ENCODE data around the gene PRSS56.
"Not testable (repeated sequence)": the region's sequence is repeated elsewhere in the genome, so short reads cannot be mapped to it uniquely, and the experiment has no call there.

PRSS56 gene

DNA sequence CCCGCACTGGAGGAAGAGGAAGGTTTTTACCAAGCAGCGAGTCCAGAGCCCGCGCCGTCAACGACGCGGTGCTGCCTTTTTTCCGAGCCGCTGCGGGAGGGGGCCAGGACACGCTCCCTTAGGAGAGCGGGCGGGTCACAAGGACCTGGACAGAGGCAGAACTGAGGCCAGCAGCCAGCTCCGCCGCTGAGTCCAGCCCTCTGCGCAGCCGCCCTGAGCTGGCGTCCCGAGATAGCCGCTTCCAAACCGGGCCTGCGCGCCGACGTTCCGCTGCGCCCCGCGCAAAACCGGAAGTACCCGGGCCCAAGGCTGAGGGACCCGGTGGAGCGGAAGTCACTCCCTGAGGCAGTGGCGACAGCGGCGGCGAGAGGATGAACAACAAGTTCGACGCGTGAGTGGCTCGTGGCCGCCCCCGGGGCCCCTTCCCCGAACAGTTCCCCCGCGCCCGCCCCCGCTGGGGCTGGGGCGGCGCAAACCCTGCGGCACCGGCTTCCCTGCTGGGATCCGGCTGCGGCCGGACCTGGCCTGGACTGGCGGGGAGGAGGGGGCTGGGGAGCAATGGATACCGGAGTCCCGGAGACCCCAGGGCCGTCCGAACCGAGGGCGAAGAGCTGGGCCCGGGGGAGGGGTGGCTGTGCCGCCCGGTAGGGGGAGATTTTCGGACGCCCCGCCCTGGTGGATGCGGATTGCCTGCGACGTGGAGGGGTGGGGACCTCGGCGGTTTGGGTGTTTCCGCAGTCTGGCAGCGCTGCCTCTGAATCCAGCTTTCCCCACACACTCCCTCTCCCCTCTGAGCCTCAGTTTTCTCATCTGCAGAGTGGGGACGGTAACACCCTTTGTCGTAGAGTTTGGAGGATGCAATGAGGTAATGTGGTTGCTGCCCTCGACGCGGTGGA is 30.4 kb downstream of the PRSS56 start, which contains the start of the genes EIF4E2 and TIGD1:
TSS of gene EIF4E2 (plus strand) at position 336 of the 896 bp plus-strand sequence. CDS start at position 372, 36 bp downstream.
TSS of gene TIGD1 (minus strand) at position 204 of the 896 bp plus-strand sequence. CDS start 675 bp downstream, outside the sequence.
- Histone ChIP-seq H3K4me1 (ENCODE audit: insufficient read depth, low read length) (peaks cover 18% of the 10 kb centered on the region), H3K27me3 (ENCODE audit: control insufficient read depth in 1 of 2, insufficient read depth in 2 of 2, low read length in 2 of 2) (no peaks in the 10 kb centered on the region), H3K36me3 (ENCODE audit: insufficient read depth, low read length) (no peaks in the 10 kb centered on the region), H3K27ac (ENCODE audit: low read depth, low read length) (peak within 1 kb of the TSS; percentile 84), H3K9ac (ENCODE audit: low read length) (peak within 1 kb of the TSS; percentile 70), H3K9me3 (ENCODE audit: low read length) (no peaks in the 10 kb centered on the region), H3K4me3 (ENCODE audit: low read depth in 1 of 2, low read length in 2 of 2) (peak within 1 kb of the TSS; percentile 72 to 94)

DNA sequence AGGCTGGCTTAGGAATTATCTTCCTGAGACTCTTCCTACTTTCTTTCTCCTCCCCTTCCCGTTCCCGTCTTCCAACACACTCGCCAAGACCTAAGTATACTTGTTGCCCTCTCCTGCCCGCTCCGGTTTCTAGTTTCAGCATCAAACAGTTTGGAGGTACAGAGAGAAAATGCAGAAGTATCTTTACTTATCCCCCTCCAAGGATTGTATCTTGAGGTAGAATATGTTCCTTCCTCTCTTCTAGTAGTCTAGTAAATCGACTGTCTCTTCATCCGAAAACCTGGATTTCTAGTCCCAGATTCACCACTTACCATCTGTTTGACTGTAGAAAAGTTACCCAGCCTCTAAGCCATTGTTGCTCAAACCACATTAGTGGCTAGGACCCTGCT is 31.1 kb downstream of the PRSS56 start:
- peak overlapping the region; percentile 70 for H3K9ac ChIP-seq (ENCODE audit: low read length)
- H3K4me1 ChIP-seq (ENCODE audit: insufficient read depth, low read length) = peaks cover 18% of the 10 kb centered on the region
- H3K27ac ChIP-seq (ENCODE audit: low read depth, low read length) = peak overlapping the region; percentile 84

DNA sequence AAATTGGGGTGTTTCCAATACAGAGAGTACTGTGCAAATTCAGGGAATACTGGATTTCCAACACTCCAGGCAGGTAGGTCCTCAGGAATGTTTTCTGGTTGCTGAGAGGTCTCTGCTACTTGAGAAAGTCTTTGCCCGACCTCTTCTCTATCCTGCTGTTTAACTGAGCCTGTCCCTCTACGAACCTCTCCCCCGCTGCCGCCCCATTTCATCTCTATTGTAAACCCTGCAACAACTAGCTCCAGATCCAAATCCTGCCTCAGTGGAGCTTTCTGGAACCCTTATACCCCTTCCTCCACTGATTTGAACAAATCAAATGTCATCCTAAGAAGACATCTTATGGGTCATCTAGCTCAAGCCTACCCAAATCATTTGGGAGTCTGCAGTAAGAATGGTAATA is 31.6 kb downstream of the PRSS56 start:
- H3K9ac ChIP-seq (ENCODE audit: low read length) = peak overlapping the region; percentile 70
- H3K9me3 ChIP-seq (ENCODE audit: low read length) = no peaks in the 10 kb centered on the region
- no peak overlapping the region for H3K27ac ChIP-seq (ENCODE audit: low read depth, low read length)
- H3K36me3 ChIP-seq (ENCODE audit: insufficient read depth, low read length) = peaks cover 4% of the 10 kb centered on the region
- H3K27me3 ChIP-seq (ENCODE audit: control insufficient read depth in 1 of 2, insufficient read depth in 2 of 2, low read length in 2 of 2) = no peaks in the 10 kb centered on the region
- peak overlapping the region; percentile 72 to 94 for H3K4me3 ChIP-seq (ENCODE audit: low read depth in 1 of 2, low read length in 2 of 2)
- peaks cover 18% of the 10 kb centered on the region for H3K4me1 ChIP-seq (ENCODE audit: insufficient read depth, low read length)

More for the DNA sequence above, 31.1 kb downstream of the PRSS56 start:
- H3K9me3 ChIP-seq (ENCODE audit: low read length) = no peaks in the 10 kb centered on the region
- peak overlapping the region; percentile 72 to 94 for H3K4me3 ChIP-seq (ENCODE audit: low read depth in 1 of 2, low read length in 2 of 2)
- no peaks in the 10 kb centered on the region for H3K36me3 ChIP-seq (ENCODE audit: insufficient read depth, low read length)
- H3K27me3 ChIP-seq (ENCODE audit: control insufficient read depth in 1 of 2, insufficient read depth in 2 of 2, low read length in 2 of 2) = no peaks in the 10 kb centered on the region

DNA sequence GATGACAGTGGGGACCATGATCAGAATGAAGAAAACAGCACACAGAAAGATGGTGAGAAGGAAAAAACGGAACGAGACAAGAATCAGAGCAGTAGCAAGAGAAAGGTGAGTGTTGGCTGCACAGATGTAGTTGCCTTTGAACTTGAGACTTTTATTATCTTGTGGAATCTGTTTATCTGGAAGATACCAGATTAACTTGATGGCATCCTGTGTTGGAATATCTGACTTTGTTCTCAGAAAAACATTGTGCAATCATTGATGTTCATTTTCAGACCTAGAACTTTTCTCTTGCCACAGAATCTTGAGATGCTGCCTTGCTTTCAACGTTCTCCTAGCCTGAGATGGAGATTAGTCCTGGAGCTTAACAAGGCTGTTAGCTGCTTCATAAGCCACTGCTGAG is 36.2 kb downstream of the PRSS56 start:
- H3K9ac ChIP-seq (ENCODE audit: low read length) = no peak overlapping the region
- peaks cover 35% of the 10 kb centered on the region for H3K36me3 ChIP-seq (ENCODE audit: insufficient read depth, low read length)
- no peak overlapping the region for H3K4me3 ChIP-seq (ENCODE audit: low read depth in 1 of 2, low read length in 2 of 2)
- H3K9me3 ChIP-seq (ENCODE audit: low read length) = no peaks in the 10 kb centered on the region
- H3K27ac ChIP-seq (ENCODE audit: low read depth, low read length) = no peak overlapping the region
- peaks cover 14% of the 10 kb centered on the region for H3K4me1 ChIP-seq (ENCODE audit: insufficient read depth, low read length)
- no peaks in the 10 kb centered on the region for H3K27me3 ChIP-seq (ENCODE audit: control insufficient read depth in 1 of 2, insufficient read depth in 2 of 2, low read length in 2 of 2)

DNA sequence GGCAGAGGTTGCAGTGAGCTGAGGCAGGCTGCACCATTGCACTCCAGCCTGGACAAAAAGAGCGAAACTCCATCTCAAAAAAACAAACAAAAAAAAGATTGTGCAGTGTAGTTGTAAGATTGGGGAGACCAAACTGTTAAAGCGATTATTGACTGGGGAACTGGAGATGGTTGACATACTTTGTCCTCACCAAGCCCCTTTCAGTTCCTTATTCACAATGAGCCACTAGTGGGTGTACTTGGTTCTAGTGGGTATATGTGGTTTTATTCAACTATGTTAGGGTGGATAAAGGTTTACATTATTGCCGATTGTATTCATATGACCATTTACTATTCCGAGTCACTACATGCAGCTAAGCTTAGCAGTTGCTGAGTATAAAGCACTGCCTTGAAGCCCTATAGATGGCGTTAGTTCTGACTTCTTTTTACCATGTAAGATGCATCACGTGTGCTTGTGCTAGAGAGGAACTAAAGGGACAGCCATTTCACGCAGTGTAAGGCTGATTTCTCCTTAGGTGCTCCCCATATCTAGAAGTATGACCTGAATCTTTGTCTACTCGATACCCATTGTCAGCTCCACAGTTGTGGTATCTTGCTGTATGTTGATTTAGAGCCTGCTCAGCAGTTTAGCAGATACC is 42.4 kb downstream of the PRSS56 start:
- Histone ChIP-seq H3K27me3 (ENCODE audit: control insufficient read depth in 1 of 2, insufficient read depth in 2 of 2, low read length in 2 of 2) (no peaks in the 10 kb centered on the region), H3K4me1 (ENCODE audit: insufficient read depth, low read length) (no peaks in the 10 kb centered on the region), H3K9ac (ENCODE audit: low read length) (no peak overlapping the region), H3K9me3 (ENCODE audit: low read length) (no peaks in the 10 kb centered on the region), H3K36me3 (ENCODE audit: insufficient read depth, low read length) (peaks cover 57% of the 10 kb centered on the region), H3K27ac (ENCODE audit: low read depth, low read length) (no peak overlapping the region), H3K4me3 (ENCODE audit: low read depth in 1 of 2, low read length in 2 of 2) (no peak overlapping the region)

DNA sequence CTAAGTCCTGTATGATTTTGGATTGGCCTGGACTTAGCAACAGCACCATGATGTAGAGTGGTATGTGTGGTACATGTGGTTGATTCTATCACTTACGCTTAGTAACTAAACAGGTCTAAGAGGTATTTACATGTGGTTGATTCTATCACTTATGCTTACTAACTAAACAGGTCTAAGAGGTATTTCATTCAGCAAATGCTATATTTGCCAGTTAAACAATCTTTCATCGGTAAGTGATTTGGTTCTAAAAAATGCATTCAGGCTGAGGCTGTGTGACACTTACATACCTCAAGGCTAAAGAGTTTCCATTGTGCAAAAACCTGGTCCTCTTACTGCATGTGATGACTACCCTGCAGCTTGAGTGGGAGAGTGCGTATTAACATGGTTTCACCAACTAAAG is 43.4 kb downstream of the PRSS56 start:
- Histone ChIP-seq H3K27me3 (ENCODE audit: control insufficient read depth in 1 of 2, insufficient read depth in 2 of 2, low read length in 2 of 2) (no peaks in the 10 kb centered on the region), H3K4me3 (ENCODE audit: low read depth in 1 of 2, low read length in 2 of 2) (no peak overlapping the region), H3K9me3 (ENCODE audit: low read length) (no peaks in the 10 kb centered on the region), H3K27ac (ENCODE audit: low read depth, low read length) (no peak overlapping the region), H3K4me1 (ENCODE audit: insufficient read depth, low read length) (no peaks in the 10 kb centered on the region), H3K36me3 (ENCODE audit: insufficient read depth, low read length) (peaks cover 60% of the 10 kb centered on the region), H3K9ac (ENCODE audit: low read length) (no peak overlapping the region)

DNA sequence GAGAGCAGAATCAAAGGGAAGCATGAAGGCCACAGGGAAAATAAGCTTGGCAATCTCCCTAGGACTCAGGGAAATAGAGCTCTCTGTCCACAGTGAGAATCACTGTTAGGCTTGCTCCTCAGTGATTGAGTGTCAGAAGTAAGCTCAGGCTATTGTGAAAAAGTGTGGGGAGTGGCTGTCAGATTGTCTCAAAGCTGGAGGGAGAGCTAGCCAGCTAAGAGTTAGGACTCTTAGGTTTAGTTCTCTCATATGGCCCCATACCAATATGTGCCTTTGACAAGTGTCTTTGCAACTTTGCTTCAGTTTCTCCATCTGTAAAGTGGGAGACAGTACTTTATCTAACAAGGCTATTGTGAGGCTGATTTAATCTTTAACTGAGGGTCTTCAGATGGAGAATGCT is 47.5 kb downstream of the PRSS56 start:
- H3K4me3 ChIP-seq (ENCODE audit: low read depth in 1 of 2, low read length in 2 of 2) = no peak overlapping the region
- H3K9me3 ChIP-seq (ENCODE audit: low read length) = no peaks in the 10 kb centered on the region
- H3K9ac ChIP-seq (ENCODE audit: low read length) = no peak overlapping the region
- H3K27me3 ChIP-seq (ENCODE audit: control insufficient read depth in 1 of 2, insufficient read depth in 2 of 2, low read length in 2 of 2) = no peaks in the 10 kb centered on the region
- H3K27ac ChIP-seq (ENCODE audit: low read depth, low read length) = no peak overlapping the region
- H3K36me3 ChIP-seq (ENCODE audit: insufficient read depth, low read length) = peaks cover 71% of the 10 kb centered on the region
- H3K4me1 ChIP-seq (ENCODE audit: insufficient read depth, low read length) = no peaks in the 10 kb centered on the region

DNA sequence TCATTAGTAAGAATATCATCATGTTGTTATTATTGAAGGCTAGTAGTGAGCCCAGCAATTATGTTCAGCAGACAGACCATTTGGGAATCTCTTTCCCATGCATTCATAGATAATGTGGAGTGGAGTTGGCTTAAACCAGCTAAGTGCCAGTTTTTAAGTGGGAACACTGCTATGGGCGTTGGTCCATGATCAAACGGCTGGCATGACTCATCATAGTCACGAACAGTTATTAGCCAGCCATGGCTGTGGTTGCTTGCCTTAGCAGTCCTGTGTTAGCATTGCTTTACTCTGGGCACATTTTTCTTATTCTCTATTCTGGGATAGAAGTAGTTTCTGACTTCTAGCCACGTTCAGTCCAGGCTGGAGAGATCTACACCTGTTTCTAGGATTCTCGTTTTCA is 48.0 kb downstream of the PRSS56 start:
- Histone ChIP-seq H3K9ac (ENCODE audit: low read length) (no peak overlapping the region), H3K9me3 (ENCODE audit: low read length) (no peaks in the 10 kb centered on the region), H3K4me3 (ENCODE audit: low read depth in 1 of 2, low read length in 2 of 2) (no peak overlapping the region), H3K27me3 (ENCODE audit: control insufficient read depth in 1 of 2, insufficient read depth in 2 of 2, low read length in 2 of 2) (no peaks in the 10 kb centered on the region), H3K27ac (ENCODE audit: low read depth, low read length) (no peak overlapping the region), H3K4me1 (ENCODE audit: insufficient read depth, low read length) (no peaks in the 10 kb centered on the region), H3K36me3 (ENCODE audit: insufficient read depth, low read length) (peaks cover 73% of the 10 kb centered on the region)

DNA sequence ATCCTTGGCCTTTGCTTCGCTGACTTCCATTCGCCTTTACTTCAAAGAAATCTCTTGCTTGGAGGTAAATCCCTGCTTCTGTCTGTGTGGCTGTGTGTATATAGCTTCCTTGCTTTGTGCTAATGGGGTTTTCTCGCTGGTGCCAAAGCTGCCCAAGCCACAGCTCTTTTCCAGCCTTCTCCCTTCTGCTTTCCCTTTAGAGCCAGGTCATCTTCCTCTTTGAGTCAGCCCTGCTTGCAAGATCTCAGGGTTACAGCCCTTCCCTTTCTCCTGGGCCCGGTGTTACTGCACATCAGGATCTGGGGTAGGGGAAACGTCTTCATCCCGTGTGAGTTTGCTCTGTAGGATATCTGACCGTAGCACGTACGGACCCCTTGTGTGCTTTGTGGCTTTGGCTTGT is 49.4 kb downstream of the PRSS56 start:
- no peaks in the 10 kb centered on the region for H3K9me3 ChIP-seq (ENCODE audit: low read length)
- H3K27me3 ChIP-seq (ENCODE audit: control insufficient read depth in 1 of 2, insufficient read depth in 2 of 2, low read length in 2 of 2) = no peaks in the 10 kb centered on the region
- no peaks in the 10 kb centered on the region for H3K4me1 ChIP-seq (ENCODE audit: insufficient read depth, low read length)
- H3K27ac ChIP-seq (ENCODE audit: low read depth, low read length) = no peak overlapping the region
- peaks cover 72% of the 10 kb centered on the region for H3K36me3 ChIP-seq (ENCODE audit: insufficient read depth, low read length)
- no peak overlapping the region for H3K4me3 ChIP-seq (ENCODE audit: low read depth in 1 of 2, low read length in 2 of 2)
- no peak overlapping the region for H3K9ac ChIP-seq (ENCODE audit: low read length)

DNA sequence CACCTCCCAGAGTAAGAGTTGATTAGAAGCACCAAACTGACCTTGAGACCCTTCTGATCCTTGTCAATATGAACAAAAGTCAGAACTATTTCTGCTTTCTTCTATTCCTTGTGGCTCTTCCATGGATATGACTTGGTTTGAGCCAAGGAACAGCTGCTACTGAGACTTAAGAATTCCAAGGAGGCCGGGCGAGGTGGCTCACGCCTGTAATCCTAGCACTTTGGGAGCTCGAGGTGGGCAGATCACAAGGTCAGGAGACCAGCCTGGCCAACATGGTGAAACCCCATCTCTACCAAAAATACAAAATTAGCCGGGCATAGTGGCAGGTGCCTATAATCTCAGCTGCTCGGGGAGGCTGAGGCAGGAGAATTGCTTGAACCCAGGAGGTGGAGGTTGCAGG is 50.3 kb downstream of the PRSS56 start:
- H3K27ac ChIP-seq (ENCODE audit: low read depth, low read length); H3K4me1 ChIP-seq (ENCODE audit: insufficient read depth, low read length): not testable (repeated sequence)
- peaks cover 76% of the 10 kb centered on the region for H3K36me3 ChIP-seq (ENCODE audit: insufficient read depth, low read length)

DNA sequence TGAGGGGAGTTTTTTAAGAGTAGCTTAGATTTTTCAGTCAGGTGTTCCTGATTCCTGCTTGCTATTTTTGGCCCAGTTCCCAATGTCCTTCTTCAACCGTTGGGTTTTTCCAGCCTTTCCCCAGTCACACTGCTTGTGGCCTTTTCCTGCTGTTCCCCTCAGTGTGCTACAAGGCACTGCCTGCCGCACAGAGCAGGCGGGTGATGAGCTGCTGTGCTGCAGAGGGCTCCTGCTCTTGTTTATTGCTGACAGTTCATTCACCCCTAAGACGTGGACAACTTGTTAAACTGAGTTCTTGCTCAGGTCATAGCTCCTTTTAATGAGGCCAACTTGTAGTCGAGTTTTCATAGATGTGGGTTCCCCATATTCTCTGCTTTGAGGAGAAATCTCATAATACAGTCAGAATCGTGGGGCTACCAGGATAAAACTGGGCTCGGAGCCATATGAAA is 50.9 kb downstream of the PRSS56 start:
- Histone ChIP-seq H3K4me1 (ENCODE audit: insufficient read depth, low read length) (no peaks in the 10 kb centered on the region), H3K27me3 (ENCODE audit: control insufficient read depth in 1 of 2, insufficient read depth in 2 of 2, low read length in 2 of 2) (no peaks in the 10 kb centered on the region), H3K27ac (ENCODE audit: low read depth, low read length) (no peak overlapping the region), H3K4me3 (ENCODE audit: low read depth in 1 of 2, low read length in 2 of 2) (no peak overlapping the region), H3K9ac (ENCODE audit: low read length) (no peak overlapping the region), H3K9me3 (ENCODE audit: low read length) (no peaks in the 10 kb centered on the region), H3K36me3 (ENCODE audit: insufficient read depth, low read length) (peaks cover 76% of the 10 kb centered on the region)

More for the DNA sequence above, 50.3 kb downstream of the PRSS56 start:
- H3K9me3 ChIP-seq (ENCODE audit: low read length); H3K27me3 ChIP-seq (ENCODE audit: control insufficient read depth in 1 of 2, insufficient read depth in 2 of 2, low read length in 2 of 2); H3K4me3 ChIP-seq (ENCODE audit: low read depth in 1 of 2, low read length in 2 of 2); H3K9ac ChIP-seq (ENCODE audit: low read length): not testable (repeated sequence)

Measured in muscle layer of colon (tissue), 2 donors.